Epidermal melanocyte (primary cell): ENCODE data around the gene TMED10.
"Not testable (repeated sequence)": the region's sequence is repeated elsewhere in the genome, so short reads cannot be mapped to it uniquely, and the experiment has no call there.

Experiments
- DNase-seq: peaks from one replicate; pipeline ENCODE4 v3.0.0; 2011; ENCODE audit warnings: low spot score; ENCODE audit not compliant: insufficient read length

The TMED10 gene

DNA sequence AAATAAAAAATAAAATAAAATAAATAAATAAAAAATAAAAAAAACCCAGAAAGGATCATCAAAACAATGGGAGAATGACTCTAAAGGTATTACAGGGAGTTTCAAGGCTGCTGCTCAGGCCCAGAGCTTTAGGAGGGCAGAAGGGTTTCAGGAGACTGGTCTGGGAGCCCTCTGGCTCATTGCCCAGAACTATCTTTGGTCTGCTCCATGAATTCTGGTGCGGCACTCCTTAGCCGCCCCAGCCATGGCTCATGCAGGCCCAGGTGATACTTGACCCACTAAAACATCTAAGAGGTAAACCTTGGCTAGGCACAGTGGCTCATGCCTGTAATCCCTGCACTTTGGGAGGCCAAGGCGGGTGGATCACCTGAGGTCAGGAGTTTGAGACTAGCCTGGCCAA, 14.7 kb upstream of the TMED10 start:
- no peak for DNase-seq

DNA sequence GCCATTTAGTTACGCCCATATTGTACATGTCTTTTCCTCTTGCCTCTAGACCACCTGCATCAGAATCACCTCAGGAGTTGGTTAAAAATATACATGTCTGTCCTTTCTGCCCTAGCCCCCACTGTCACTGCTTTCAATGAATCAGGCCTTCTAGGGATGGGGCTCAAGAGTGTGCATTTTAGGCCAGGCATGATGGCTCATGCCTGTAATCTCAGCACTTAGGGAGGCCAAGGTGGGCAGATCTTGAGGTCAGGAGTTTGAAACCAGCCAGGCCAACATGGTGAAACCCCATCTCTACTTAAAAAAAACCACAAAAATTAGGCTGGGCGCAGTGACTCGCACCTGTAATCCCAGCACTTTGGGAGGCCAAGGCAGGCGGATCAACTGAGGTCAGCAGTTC, 13.6 kb upstream of the TMED10 start:
- DNase-seq = no peak

DNA sequence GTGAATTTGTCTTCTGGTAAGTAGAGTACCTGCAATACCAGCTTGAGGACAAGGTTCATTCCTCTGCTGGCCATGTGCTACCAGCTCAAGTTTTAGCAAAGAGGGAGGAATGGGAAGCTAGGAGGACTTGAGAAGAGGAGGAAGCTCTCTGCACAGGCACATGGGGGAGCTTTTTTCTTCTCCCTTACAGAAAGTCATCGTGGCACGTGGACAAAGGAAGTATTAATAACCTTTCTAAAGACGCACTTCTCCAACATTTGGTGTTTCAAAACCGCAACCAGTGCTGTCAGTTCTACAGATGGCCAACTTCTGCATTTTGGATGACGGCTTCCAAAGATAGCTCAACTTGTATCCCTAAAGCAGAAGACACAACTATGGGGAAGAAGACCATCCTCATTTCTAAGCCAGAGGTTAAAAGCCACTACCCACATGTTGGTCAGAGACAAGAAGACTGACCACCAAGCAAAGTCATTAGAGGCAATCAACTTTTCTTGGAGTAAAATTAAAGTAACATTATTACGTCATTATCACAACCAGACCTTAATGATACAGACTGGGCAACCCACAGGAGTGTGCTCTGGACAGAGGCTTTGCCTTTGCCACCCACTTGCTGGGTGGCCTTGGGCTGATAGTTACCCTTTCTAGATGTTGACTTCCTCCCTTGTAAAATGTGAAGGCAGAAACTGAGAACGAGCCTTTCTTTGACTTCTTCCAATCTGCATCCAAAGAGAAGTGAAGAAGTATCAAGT, 12.3 kb upstream of the TMED10 start:
- DNase-seq = no peak

DNA sequence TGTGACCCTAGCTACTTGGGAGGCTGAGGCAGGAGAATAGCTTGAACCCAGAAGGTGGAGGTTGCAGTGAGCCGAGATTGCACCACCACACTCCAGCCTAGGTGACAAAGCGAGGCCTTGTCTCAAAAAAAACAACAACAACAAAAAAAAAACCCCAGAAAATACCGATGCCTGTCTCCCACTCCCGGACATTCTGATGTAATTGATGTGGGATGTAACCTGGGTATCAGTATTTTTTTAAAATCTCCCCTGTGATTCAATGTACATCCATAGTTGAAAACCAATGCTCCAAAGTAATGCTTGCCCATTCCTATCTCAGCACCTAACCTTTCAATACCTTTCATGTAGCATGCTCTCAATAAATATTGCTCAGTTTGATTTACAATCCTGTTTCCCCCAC, 11.7 kb upstream of the TMED10 start:
- DNase-seq = no peak

DNA sequence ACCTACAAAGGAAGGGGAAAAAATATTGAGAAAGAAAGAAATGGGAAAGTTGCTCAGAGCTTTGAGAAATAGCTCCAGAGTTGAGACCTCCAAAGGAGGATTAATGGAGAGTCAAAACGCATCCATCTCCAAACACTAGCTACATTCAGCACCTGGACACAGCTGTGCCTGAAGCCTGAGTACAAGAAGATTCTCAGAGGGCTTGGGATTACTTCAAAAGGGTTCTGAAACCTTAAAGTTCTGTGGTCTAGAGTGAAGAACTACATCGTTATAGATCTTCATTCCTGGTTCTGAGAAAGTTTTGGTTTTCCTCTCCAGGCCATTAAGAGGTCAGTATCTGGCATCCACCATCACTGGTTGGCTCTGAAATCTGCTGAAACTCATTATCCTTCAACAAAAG, 10.5 kb upstream of the TMED10 start:
- DNase-seq = no peak

DNA sequence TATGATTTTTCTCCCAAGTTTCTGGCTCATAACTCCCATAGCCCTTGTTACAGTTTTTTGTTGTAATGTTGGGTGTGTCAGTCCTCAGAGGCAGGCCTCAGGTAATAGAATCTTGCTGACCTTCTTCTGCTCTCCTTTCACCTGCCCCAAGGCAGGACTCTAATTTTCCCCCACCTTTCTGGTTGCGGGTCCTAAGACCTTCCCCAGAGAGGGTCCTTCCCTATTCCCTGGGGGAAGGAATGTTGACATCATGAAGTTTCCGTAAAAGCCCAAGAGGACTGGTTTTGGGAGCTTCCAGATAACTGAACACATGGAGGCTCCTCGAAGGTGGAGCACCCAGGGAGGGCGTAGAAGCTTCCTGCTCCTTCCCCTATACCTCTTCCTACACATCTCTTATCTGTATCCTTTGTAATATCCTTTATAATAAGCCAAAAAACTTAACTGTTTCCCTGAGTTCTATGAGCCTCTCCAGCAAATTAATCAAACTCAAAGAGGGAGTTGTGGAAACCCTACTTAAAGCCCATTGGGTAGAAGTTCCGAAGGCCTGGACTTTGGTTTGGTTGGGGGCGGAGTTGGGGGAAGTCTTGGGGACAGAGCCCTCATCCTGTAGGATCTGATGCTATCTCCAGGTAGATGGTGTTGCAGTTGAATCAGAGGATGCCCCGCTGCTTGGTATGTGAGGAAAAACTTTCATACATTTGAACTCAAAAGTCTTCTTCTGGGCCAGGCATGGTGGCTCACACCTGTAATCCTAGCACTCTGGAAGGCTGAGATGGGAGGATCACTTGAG, 9.0 kb upstream of the TMED10 start:
- no peak for DNase-seq

DNA sequence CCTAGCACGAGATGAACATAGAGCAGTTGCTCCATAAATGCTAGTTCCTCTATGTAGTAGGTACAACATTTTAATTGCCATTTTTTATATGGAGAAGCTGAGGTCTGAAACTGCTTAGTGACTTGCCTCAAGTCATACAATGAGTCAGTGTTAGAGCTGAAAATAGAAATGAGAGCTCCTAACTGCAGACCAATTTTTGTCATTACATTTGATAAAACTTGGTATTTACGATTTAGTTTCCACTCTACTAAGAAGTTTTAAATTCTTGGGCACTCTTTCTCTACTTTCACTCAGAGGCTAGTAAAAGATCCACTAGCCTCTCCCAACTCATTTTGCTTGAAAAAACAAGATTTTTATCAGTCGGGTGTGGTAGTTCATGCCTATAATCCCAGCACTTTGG, 8.1 kb upstream of the TMED10 start:
- DNase-seq = peak; percentile 19

DNA sequence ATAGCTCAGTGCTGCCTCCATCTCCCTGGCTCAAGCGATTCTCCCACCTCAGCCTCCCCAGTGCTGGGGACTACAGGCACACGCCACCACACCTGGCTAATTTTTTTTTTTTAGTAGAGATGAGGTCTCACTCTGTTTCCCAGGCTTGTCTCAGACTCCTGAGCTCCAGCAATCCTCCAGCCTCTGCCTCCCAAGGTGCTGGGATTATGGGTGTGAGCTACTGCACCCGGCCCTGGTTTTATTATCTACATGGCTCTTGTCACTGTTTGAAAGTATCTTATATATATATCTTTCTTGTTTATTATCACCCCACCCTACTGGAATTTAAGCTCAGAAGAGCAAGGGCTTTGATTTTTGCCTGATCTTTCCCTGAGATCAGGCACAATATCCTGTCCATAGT, 7.6 kb upstream of the TMED10 start:
- no peak for DNase-seq

DNA sequence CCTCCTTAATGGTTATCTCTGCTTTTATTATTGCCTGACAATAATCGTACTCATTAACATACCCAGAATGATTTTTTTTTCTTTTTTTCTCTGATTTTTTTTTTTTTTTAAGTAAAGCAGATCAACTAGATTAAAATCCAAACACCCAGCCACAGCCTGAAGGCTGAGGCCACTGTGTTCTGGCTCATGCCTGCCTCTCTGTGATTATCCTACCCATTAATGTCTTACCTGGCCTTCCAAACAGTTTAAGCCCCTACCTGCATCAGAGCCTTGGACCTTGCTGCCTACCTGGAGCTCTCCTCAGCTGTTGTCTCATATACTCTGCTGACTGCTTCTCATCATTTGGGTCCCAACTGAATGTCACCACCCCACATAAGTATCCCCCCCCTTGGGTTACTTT, 6.8 kb upstream of the TMED10 start:
- no peak for DNase-seq

DNA sequence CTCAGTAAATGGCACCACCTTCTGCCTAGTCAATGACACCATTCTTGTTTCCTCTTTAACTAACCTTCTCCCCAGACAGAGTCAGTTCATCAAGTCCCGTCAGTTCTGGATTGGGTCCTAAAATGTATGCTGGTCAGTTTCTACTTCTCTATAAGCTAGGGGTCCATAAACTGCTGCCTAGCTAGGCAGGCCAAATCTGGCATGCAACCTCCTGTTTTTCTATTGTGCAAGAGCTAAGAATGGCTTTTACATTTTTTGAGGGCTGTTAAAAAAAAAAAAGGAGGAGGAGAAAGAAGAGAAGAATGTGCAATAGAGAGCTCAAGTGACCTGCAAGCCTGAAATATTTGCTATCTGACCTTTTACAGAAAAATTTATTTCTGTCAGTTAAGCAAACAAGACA, 6.4 kb upstream of the TMED10 start:
- peak; percentile 24 for DNase-seq

DNA sequence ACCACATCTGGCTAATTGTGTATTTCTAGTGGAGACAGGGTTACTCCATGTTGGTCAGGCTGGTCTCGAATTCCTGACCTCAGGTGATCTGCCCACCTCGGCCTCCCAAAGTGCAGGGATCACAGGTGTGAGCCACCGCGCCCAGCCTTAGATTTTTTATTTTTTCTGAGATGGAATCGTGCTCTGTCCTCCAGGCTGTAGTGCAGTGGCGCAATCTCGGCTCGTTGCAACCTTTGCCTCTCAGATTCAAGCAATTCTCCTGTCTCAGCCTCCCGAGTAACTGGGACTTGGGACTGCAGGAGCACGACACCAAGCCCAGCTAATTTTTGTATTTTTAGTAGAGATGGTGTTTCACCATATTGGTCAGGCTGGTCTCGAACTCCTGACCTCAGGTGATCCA, 5.8 kb upstream of the TMED10 start:
- DNase-seq = not testable (repeated sequence)

DNA sequence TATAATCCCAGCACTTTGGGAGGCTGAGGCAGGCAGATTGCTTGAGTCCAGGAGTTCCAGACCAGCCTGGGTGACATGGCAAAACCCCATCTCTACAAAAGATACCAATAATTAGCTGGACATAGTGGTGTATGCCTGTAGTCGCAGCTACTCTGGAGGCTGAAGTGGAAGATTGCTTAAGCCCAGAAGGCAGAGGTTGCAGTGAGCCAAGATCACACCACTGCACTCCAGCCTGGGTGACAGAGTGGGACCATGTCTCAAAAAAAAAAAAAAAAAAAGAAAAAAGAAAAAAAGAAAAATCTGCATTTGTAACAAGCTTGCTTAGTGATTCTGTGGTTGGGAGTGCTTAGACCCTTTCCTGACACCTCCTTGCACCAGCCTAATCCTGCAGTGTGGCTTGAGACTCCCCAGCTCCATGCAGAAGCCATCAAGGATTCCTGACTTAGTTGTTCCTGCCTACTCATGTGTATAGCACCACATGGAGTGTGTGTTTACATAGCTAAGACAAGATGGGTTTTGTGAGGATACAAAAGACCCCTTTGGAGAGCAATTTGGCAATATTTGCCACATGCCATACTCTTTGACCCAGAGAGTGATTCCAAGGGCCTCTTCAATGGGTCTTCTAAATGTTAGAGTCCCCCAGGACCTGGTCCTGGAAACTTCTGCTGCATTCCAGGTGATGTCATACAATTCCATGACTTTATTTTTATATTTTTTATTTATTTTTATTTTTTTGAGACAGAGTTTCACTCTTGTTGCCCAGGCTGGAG, 5.1 kb upstream of the TMED10 start:
- DNase-seq = no peak

DNA sequence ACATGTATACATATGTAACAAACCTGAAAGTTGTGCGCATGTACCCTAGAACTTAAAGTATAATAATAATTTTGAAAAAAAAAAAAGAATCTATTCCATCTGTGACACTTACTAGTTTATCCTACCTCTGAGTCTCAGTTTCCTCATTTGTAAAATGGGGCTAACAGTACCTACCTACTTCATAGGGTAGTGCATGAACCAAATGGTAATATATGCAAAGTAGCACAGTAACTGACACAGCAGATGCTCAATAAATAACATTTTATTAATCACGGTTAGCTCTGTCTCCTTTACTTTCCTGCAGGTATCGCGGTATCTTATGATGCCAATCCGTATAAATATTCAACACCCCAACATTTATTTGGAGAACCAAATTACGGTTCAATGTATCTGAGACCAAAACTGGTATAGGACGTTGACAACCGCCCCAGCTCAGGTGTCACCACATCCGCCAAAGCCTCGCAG, 703 bp downstream of the TMED10 start:
- DNase-seq = no peak

DNA sequence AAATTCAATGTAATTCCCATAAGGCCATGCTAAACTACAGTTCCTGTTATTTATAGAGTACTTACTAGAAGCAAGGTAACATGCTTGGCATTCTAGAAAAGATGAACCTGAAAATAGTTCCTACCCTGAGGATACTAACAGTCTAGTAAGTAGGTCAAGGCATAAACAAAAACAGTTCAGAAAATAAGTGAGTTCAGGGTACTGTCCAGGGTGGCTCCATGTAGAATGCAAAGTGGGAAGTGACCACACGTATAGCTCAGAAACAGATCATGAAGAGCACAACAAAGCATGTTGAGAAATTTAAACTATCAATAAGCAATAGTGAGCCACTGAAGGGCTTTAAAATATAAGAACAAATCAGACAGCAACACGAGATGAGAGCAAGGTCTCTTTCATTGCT, 2.3 kb downstream of the TMED10 start:
- no peak for DNase-seq

DNA sequence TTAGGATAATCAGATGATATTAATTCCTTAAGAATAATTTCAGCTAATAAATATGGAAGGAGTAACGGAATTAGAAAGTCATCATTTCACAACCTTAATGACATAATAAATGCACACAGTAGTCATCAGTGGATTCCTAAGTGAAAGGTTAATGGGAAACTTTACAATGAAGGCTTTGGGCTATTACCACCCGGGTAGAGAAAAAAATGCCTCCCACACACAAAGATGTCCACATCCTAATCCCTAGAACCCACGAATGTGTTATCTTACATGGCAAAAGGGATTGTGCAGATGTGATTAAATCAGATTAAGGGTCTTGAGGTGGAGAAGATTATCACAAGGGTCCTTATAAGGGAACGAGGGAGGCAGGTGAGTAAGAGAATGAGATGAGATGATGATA, 5.6 kb downstream of the TMED10 start:
- no peak for DNase-seq

DNA sequence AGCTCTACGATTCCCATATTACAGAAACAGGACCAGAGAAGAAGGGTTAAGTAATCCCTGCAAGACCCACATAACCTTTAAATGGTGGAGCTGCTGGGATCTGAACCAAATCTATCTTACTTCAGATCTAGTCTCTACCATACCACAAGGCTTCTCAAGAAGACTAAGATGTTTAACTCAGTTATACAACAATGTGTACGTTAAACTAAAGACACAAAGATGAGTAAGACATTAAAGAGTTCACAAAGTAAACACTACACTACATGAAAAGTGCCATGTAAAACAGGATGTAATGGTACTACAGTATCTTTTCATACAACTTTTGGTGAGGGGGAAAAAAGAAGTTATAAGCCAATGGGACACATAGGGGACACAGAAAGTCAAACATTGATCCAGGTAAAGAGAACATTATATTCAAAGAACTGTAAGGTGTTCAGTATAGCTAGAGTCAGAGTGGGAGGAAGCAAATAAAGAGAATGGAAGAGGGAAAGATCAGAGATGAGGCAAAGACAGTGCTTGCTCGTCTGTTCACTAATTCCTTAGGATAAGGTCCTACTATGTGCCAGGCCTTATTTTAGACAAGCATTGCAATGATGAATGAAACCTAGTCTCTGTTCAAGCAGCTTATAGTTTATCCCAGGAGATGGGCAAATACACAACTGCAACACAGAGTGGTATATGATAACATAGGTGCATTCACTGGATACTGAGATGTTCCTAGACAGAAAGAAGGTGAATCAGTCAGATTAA, 7.7 kb downstream of the TMED10 start:
- no peak for DNase-seq

DNA sequence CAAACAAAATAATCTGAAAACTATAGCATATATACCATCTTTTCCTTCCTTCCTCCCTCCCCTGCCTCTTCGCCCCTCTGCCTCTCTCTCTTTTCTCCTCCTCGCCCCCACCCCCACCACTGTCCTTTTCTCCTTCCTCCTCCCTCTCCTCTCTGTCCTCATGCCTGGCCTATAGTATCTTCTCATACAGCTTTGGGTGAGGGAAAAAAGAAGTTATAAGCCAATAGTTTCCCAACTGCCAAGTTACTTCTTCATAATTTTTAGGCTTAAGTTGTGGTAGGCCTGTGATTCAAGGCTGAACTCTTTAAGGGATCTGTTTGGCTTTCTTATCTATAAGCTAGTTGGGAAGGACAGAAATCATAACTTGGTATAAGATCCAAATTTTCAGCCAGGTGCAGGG, 9.1 kb downstream of the TMED10 start:
- DNase-seq = no peak

DNA sequence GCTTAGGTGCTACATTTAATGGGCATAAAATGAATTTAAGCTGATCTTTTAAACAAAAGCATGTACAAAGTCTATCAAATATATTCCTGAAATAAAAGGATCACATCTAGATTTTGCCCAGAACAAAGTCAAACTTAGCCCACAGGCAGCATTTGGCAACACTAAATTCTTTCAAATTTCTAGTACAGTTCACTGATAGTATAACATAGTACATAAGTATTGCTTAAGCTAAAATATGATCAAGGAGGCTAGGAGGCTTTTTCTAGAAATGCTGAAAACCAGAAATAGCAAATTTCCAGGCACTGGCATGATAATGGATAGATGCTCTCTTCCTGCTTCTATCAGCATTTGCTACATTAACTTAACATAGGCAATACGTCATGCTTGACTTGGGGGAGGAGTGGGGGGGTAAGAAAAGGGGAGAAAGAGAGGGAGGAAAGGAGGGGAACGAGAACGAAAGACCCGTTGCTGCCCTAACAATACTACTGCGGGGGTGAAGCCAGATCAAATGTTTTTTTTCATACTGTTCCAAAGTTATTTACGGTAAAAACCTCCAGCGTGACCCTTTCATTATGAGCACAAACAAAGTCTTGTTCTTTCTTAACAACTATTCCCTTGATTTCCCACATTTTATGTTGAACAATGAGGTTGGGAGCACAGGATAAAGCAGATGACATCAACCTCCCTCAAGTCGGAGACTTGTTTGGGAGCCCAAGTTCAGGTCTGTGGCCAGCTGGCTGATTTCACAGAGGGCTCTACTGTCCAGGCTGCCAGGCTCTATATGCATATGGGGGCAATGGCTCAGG, 10.6 kb downstream of the TMED10 start:
- peak; percentile 31 for DNase-seq

DNA sequence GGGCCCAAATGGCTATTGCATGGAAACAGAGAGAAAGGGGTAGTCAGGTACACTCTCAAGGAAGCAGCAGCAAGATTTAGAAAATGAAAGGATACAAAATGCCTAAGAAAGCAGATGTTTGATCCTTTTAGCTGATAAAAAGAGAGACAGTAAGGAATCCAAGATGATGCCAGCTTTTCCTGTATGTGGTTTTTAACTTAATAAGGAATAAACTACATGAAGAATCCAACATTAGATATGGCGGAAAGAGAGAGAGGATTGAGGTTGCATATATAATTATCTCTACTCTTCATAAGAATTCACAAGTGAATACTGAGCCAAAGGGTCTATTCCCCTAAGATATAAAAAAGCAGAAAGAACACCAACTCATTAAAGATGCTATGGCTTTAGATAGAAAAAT, 11.6 kb downstream of the TMED10 start:
- DNase-seq = no peak

DNA sequence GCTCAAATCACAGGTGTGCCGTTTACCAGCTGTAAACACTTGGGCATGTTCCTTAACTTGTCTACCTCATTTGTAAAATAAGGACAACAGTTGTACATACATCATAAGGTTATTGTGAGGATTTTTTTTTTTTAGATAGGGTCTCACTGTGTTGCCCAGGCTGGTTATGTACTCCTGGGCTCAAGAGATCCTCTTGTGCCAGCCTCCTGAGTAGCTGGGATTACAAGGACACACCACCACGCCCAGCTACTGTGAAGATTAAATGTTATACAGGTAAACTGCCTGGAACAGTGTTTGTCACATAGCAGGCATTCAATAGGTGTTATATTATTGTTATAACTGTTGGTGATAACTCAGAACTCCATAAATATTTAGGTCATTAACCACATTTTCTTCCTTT, 12.7 kb downstream of the TMED10 start:
- DNase-seq = no peak

DNA sequence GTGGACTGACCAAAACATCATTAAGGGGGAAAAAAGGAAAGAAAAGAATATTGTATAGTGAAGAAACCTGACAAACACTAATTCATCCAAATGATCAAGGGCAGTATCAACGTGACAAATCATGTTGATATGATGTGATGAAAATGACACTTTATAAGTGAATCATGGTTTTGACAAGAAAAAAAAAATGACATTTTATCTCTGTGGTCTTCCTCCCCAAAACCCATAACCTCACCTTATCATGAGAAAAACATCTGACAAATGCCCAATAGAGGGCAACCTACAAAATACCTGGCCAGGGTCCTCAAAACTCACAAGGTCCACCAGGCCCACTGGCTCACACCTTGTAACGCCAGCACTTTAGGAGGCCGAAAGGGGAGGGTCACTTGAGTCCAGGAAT, 13.8 kb downstream of the TMED10 start:
- DNase-seq = no peak
